COLO668 (cell line): ENCODE data around the gene PSMD14.

Source experiments
- DNase-seq: peaks from one replicate; lab custom pipeline; 2025; ENCODE audit not compliant: unreplicated experiment; lab: John Stamatoyannopoulos, UW

Gene PSMD14

DNA sequence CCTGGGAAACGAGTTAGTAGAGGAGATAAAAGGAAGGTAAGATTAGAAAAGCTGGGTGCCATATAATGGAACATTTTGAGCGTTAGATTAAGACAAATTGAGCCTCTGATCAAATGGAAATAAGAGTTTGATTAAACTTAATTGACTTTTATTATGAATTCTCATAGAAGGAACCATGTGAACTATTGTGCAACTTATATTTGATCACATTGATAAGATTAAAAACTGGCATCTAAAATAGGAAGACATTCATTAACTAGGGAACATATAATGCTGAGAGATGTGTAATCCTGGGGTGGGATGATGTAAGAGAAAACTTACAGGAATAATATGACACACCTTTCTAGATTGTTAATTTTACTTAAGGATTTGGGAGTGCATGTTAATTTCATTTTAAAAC lies 130.4 kb downstream of the PSMD14 start:
- DNase-seq, result no peak

DNA sequence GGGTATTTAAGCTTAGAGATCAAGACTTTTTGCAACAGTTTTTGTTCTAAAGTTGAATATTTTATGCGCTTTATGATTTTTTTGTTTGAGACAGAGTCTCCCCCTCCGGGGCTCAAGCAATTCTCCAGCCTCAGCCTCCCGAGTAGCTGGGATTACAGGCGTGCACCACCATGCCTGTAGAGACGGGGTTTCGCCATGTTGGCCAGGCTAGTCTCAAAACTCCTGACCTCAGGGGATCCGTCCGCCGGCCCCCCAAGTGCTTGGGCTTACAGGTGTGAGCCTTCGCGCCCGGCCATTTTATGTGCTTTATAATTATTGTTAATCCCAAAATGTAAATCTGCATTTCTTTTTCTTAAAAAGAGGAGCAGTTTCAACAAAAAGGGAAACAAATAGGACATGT lies 136.9 kb downstream of the PSMD14 start:
- no peak for DNase-seq

DNA sequence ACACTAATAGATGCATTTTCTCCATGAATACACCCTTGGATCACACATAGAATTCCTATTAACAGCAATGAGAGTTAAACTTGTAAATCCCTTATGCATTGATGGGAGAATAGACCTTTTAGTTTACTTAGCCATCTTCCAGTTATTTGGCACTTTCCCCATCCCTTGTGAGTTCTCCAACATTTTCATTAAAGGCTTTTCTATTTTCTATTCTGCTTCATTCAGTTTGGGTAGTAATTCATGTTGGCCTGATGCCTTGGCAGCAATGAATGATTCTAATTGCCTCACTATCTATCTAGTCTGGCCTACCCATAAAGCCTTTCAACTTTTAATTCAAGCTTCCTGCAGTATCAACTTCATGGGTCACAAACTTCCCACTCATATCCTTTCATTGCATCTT lies 140.2 kb downstream of the PSMD14 start:
- no peak for DNase-seq
